Embryonic facial prominence (tissue), 1 donor: ENCODE results near the gene RNF130.
A peak's percentile ranks its signal among the peaks of the same experiment; 100 is the strongest.

Experiments
- DNase-seq: peaks from one replicate; pipeline ENCODE4 v3.0.0-alpha.2; 2016; ENCODE audit errors: extremely low spot score

RNF130 gene, protein sequence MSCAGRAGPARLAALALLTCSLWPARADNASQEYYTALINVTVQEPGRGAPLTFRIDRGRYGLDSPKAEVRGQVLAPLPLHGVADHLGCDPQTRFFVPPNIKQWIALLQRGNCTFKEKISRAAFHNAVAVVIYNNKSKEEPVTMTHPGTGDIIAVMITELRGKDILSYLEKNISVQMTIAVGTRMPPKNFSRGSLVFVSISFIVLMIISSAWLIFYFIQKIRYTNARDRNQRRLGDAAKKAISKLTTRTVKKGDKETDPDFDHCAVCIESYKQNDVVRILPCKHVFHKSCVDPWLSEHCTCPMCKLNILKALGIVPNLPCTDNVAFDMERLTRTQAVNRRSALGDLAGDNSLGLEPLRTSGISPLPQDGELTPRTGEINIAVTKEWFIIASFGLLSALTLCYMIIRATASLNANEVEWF

DNA sequence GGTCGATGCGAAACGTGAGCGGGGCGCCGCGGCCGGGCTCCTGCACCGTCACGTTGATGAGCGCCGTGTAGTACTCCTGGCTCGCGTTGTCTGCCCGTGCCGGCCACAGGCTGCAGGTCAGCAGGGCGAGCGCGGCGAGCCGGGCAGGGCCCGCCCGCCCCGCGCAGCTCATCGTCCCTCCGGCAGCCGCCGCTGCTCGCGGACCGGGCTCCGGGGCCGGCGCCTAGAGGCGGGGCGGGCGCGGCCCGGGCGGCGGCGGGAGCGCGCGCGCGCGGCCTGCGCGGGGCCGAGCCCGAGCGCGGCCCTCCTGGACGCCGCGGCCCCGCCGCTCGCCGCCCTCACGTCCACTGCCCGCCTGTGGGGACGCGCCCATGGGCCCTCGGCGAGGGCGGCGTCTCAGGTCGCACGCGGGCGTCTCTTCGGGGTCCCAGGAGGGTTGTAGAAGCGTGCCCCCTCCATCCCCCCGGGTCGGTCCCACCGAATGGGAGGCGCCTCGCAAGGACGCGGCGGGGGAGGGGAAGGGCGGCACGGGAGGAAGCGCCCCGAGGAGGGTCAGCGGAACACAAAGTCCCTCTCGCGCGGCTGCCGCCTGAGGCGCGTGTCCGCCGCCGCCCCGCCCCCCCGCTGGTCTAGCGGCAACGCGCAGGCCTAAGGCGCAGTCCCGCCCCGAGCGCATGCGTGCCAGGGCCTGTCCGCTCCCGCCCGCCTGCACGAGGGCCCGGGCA lies at the start of gene RNF130:
Gene RNF130, minus strand, starts transcription at position 229 of the 725 bp plus-strand sequence. Its CDS starts 57 bp downstream, at position 172.
- peak; percentile 75 for DNase-seq

DNA sequence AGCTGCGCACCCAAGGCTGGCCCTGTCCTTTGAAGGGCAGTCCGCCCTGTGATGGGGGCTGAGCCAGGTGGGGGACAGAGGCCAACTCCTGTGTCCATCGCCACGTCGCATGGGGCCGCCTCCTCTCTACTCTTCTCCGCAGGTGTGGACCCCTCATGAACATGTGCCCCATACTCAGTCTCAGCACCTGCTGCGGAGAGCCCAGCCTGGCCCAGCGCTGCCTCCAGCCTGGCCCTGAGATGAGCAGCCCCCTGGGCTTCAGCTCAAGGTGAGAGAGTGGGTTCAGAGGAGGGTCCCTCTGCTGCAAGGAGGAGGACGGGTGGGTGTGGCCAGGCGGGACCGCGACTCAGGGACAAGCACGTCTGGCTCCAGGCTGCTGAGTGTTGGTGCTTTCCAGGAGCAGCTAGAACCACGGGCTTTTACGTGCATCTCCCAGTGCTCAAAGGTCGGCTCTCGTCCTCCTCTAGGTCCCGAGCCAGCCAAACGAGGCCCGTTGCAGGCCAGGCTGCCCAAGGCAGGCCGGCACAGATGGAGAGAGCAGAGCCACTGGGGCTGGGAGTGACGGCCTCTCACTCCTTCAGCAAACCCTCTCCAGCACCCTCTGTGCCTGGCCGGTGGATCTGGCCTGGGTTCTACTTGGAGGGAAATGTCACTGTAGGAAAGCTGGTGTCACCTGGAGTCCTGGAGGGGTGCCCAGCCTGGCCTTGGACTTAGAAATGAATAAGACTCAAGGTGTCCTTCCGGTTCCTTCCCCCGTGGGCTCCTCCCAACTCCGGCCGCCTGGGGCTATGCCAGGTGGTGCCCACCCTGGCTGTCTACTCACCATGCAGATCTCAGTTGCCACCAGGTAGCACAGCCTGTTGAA lies 48.9 kb upstream of the RNF130 start:
- no peak for DNase-seq

DNA sequence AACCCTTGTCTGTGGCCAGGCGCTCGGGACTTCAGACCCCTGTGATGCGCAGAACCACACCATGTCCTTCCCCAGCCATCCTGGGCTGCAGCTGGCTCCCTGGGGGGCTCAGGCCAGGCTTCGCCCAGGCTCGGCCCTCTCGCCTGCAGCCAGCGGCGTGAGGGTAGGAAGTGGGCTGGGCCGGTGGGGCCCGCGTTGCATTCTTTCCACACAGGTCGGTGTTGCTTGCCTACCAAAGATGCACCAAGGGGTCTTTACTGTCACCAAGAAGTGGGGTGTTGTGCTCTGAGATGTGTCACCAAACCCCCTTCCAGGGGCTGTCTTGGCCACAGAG lies 48.3 kb upstream of the RNF130 start:
- no peak for DNase-seq

DNA sequence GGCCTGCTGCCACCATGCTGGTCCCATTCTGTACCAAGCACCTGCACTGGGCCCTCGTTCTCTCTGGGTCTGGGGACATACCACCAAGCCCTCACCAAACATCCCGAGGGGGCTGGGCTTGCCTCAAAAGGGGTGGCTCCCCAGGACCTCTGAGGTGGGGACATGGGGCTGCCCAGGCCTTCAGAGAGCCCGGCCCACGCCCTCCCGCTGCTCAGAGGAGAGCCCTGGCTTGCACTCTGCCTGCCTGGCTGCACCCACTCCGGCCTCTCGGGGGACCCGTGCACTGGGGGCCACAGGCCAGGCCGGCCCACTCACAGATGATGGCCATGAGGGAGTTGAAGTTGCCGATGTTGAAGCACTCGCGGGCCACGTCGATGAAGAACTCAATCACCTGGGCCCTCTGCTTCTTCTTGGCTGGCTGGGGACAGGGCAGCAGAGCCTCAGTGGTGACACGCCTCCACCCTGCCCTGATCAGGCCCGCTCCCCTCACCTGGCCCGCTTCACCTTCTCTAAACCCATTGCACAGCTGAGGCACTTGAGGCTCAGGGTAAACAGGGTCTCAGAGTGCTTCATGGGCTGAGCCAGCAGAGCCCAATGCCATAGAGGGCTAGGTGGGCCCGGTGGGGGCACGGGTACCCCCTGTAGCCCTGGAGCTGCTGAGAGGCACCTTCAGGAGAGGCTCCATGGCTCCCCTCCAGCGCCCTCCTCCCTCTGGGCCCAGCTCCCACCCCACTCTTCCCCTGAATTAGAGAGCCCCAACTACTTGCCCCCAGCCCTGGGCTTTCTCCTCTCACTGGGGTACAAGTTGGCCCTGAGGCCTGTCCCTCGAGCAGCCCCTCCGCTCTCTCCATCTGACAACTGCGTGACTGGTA lies 47.7 kb upstream of the RNF130 start:
- DNase-seq = no peak

DNA sequence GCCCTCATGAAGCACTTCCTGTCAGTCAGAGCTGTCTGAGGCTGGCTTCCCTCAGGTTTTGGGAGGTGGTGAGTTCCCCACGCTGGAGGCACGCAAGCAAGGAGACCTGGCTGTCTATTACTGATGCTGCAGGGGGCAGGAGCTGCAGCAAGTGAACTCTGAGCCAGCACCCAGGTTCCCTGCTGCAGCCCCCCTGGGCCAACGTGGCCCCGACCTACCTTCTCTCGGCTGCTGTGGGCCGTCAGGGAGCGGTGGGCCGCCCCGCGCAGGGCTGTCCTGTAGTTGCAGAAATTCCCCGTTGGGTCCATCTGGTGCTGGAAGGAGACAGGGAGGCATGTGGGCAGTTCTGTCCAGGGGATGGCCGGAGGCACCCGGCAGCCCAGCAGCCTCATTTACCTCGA lies 46.8 kb upstream of the RNF130 start:
- DNase-seq = no peak

DNA sequence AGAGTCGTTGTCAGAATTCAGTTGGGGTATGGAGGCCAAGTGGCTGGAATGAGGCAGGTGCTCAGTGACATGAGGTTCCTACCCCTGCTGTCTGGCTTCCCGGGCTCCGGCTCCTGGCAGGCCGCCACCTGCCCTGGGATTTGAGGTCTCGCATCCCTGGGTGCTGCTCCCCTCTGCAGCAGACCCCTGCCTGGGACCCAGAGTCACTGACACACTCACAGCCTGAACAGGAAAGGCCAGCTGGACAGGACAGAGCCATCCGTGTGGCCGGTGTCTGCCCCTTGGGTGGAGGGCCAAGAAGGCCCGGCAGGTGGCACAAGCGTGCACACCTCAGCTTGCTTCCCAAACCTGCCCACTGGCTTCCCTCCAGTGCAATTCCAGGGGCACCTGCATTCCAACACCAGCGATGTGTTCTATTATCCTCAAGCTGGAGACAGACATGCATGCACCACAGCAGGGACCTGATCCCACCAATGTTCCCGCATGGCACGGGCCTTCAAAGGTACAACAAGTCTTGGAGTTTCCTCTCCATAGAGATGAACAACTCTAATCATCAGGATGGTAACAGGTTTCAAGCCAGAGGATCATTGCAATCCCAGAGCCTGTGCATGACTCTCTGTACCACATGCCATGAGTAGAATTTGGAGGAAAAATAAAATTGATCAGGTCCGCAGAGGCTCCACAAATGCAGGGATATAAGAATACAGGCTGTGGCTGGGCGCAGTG lies 45.6 kb upstream of the RNF130 start:
- no peak for DNase-seq

DNA sequence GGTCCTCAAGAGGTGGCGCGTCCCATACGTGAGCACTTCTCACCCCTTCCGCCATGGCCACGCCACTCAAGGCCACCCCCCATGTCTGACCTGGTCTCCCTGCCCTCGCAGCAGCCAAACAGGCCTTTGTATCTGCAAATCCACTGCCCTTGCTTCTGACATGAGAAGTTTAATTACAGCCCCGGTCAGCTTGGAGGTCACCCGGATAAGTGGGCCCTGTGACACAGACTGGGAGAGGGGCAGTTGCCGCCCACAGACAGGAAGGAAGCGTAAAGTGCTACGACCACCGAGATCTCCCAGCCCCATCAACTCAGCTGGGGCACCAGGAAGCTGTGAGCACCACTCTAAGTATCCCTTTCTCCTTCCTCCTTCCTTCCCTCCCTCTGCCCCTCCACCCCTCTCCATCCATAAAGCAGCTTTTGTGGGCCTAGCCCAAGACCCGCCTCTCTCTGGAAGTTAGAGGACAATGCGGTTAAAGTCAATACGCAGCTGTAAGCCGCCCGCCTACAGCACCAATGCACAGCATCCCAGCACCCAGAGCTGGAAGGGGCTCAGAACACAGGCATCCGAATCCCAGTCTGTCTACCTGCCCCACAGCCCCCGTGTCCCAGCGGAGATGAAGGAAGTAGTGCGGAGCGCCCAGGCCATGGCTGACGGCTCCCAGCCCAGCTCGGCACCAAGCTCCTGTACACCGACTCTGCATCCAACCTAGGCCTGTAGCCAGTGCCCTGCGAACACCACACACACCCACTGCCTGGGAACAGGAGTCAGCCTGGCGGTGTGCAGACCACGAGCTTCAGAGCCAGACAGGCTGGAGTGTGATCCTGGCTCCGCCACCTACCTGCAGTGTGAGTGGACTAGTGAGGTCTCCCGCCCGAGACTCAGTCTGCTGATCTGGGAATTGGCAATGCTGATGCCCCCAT lies 44.8 kb upstream of the RNF130 start:
- DNase-seq = no peak

DNA sequence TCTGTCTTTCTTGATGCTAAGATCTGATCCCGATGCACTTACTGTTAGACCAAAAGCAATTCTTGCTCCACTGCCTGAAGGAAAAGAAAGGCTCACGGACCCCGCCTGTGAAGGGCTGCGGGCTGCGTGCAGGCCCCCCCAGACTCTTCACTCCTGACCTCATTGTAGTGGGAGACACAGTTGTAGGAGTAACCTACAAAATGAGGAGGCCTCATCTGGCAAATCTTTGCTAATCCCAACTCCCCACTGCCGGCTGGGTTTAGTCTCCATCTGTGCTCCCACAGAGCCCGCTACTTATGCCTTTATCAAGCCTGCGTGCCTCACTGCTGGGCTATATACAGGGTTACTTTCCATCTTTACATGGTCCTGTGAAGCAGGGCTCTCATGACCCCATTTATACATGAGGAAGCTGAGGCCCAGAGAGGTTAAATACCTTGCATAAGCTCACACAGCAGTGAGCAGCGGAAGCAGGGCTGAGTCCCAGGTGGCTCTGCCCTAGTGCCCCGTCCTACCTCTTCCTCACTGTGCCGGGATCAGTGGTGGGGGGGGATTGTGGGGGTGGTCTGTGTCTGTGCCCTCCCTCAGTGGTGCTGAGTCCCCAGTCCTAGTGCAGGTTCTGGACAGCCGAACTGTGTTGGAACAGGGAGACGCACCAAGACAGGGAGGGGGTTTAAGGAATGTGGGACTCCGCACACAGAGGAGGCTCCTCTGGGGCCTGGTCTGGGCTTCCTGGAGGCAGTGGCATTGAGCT lies 43.9 kb upstream of the RNF130 start:
- DNase-seq = no peak

DNA sequence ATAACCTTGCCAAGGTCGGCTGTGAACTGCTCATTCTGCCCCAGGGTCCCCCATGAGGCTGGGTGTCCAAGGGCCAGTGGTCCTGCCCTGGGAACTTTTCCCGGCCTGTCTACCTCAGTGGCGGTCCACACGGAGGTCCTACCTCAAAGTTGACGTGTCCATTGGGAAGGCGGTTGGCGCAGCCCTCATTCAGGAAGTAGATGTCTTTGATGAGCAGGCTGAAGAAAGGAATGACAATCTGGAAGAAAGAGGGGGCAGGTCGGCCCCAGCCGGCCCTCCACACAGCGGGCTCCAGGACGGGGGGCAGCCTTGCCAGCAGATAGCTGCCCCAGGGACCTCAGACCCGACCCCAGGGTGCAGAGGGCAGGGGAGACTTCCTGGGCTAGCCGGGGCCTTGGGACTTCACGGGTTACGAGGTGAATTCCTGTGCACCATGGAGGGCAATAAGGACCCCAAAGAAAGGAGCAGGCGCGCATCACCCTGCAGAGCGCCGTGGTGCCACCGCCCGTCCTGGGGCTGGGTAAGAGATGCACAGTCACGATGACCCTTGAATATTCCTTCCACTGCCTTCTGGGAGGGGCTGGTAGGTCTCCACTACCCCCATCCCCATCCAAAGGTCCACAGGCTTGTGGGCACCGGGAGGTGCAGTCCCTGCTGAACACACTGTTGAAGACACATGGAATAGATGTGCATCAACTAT lies 42.9 kb upstream of the RNF130 start:
- DNase-seq = no peak

DNA sequence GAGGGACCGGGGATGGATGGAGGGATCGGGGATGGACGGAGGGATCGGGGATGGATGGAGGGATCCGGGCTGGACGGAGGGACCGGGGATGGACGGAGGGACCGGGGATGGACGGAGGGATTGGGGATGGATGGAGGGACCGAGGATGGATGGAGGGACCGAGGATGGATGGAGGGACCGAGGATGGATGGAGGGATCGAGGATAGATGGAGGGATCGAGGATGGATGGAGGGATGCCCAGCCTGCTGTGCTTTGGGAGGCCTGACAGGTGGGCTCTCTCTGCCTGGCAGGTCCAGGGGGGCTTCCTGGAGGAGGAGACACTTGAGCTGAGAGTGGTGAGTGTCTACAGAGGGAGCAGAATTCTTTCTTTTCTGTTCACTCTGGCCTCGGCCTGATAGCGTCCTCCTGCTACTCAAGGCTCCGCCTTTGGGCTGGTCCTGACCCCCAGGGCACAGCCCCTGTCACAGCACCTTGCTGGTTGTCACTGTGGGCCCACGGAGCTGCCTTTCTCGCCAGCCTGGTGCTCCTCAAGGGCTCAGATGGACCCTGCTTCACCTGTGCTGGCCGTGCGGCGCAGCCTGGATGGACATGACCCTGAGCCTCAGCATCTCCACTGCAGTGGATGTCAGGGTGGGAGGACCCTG lies 42.2 kb upstream of the RNF130 start:
- no peak for DNase-seq

DNA sequence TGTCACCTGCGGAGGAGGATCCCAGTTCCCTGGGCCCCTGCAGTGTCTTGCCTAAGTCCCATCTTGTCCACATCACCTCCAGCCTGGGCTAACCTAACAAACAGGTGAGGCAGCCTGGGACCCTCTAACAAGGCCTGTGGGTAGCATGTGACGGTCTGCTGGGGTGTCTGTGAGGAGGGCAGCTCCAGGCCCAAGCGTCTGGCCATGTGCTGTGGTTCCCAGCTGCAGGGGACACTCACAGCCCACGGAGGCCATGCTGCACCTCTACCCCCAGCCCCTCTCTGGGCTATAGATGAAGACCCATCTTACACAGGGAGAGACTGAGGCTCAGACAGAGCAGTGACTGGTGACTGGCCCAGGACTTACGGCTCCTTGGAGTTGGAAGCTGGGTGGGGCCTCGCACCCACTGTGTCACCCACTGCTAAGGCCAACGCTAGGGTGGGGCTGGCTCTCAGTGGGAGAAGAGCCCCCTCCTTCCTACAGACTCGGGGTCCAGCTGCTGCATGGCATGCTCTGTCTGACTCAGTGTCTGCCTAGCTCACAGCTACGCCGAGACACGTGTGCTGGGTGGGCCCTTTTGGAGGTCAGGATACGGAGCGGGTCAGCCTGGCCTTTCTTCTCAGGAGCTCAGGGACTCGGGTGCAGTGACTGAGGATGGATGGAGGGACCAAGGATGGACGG lies 40.8 kb upstream of the RNF130 start:
- DNase-seq = no peak

DNA sequence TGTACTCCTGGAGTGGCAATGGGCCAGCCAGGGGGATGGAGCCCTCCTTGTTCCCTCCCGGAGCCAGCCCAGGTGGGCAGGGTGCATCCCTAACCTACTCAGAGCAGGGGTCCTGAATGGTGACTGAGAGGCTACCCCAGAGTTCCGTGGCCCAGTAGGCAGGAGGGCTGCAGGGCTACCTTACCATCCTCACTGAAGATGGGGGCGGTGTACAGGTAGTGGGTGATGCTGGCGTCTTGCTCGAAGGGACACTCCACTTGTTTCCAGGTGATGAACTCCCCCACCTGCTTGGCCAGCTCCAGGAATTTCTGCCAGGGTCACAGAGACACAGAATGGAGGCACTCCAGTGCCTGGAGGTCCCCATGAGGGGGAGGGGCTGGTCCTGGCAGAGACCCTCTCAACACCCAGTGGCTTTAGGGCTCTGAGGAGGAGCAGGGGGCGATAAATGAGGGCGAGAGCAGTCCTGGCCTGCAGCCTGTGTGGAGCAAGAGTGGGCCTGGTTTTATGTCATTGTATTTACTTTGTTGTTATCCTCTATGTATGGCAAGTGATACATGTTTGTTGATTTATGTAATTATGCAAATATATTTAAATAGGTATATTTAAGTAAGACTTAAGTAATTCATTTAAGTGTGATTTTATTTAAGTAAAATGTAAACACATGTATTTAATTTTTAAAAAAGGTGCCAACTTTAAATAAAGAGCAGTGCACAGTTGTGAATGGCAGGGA lies 39.9 kb upstream of the RNF130 start:
- no peak for DNase-seq

DNA sequence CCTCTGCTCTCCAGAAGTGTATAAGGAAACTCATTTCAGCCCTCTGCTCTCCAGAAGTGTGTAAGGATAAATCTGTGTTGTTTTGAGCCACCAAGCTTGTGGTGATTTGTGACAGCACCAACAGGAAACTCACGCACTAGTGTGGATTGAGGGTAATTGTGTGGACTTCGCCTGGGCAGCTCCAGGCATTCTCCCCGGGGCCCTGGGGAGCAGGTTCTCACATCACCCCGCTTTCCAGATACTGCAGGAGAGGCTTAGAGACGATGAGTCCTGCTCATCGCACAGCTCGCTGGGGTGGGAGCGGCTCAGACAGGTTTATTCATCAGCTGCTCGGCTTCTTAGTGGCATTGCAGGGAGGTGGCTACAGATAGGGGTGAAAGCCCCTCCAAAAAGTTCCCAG lies 38.4 kb upstream of the RNF130 start:
- DNase-seq = no peak

DNA sequence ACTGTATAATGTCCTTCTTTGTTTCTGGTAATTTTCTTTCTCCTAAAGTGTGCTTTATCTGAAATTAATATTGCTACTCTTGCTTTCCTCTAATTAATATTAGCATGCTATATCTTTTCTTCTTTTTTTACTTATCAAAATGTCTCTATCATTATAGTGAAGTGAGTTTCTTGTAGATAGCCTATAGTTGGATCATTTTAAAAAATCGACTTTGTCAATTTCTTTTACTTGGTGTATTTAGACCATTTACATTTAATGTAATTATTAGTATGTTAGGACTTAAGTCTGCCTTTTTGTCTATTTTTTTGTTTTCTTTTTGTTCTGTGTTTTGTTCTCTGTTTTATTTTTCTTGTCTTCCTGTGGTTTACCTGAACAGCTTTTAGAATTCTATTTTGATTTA lies 35.4 kb upstream of the RNF130 start:
- no peak for DNase-seq

DNA sequence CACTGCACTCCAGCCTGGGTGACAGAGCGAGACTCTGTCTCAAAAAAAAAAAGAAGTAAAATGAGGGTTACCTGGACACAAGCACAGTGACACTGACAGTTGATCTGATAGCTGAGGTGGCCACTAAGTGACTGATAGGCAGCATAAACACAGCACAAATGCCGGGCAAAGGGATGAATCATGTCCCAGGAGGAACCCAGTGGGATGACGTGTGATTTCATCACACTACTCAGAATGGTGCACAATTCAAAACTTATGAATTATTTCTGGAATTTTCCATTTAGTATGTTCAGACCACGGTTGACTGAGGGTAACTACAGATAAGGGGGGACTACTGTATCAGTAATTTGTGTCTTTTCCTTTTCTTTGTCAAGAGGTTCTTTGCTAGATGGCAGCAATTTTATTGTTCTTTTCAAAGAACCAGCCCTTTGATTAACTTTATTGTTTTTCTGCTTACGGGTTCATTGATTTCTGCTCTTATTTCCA lies 34.3 kb upstream of the RNF130 start:
- DNase-seq = no peak

DNA sequence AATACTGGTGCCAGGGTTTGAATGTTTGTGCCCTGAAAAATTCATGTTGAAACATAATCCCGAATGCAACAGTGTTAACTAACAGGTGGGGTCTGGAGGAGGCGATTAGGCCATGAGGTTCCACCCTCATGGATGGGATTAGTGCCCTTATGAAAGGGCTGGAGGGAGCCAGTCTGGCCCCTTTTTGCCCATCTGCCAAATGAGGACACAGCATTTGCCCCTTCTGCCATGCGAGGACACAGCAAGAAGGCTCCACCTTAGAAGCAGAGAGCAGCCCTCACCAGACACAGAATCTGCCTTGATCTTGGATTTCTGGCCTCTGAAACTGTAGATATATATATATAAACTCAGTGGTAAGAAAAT lies 32.6 kb upstream of the RNF130 start:
- no peak for DNase-seq
